Activated effector memory CD4-positive, alpha-beta T cell treated with Interleukin-2 at 50 U/mL for 16 hours (primary cell): ENCODE measurements around the gene ADCY1.

ENCODE experiments used
- DNase-seq: peaks from one replicate; pipeline ENCODE4 v3.0.0-alpha.2; 2020

The ADCY1 gene

DNA sequence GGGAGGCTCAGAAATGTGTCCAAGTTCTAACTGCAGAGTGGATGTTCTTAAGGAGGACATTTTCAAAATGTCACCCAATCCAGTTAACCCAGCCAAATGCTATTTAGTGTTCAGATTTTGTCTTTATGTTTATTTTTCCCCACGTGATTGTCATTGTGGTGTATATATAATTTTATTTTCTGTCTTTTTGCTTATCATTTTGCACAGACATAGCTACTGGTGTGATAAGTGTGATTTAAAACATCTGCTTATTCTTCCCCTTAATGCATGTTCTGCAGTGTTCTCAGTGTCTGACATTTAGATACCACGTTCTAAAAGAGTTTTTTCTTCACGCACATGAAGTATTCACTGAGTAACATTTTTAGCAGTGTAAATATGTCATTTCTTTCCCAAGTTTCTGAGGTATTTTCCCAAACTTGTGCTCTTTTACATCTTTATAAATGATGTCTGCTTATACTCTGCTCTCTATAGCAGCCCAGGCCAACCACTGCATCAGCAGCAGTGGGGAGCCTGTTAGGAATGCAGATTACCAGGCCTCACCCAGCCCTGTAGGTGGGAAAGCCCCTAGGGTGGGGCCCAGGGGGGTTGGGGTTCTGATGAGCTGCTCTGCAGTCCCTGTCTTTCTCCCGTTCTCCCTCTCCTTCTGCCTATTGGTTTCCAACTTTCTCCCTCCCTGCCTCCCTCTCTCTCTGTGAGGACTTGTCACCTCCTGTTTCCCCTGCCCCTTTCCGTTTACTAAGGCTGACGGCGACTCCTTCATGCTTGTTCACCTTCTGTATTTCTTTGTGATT lies 20.8 kb downstream of the ADCY1 start:
- no peak for DNase-seq

DNA sequence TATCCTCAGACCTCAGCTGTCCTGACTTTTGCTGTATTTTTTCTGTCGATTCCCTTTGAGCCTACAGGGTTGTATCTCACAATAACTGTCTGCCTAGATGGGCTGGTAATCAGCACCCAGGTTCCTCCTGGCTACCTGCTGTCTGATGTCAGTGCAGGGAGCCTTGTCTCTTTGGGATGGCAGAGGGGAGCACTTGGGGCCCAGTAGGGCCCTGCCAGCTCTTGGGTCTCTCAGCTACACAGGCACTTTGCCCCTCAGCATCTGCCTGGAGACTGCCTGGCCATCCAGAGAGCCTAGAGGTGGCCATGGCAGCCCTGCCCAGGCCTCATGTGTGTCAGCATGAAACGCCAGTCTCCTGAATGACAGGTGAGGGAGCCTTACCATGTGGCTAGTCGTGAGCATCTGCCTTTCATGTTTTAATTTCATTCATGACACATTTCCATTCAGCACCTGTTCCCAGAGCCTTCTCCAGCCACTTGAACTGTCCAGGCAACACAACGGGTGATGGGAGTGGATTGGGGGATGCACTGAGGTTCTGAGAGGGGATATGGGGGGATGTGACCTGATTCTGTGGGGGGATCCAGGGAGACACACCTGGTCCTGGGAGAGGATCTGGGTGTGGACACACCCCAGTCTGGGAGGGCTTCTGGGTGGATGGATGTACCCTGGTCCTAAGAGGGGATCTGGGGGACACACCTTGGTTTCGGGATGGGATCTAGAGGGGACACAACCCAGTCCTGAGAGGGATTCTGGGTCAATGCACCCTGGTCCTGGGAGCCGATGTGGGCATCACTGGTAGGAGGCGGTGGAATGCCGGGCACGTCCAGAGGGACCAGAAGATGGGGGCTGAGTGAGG lies 21.9 kb downstream of the ADCY1 start:
- DNase-seq, result no peak

DNA sequence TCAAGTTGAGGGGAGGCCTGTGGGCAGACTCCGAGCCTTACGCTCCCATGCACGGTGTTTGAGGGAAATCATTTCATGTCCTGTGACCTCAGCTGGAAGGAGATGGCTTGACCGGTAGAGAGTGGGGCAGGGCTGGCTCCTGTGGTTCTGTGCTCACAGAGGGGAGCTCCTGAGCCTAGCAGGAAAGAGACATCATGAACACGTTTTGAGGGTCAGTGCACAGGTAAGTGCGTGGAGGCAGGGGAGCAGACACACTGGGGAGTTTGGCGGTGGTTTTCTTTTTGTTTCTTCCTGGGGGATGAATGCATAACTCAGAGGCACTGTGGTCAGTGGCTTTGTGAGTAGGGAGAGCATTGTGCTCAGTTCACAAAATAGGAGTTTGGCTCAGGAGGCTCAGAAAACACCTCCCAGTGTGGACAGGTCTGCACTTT lies 22.5 kb downstream of the ADCY1 start:
- DNase-seq, result no peak

DNA sequence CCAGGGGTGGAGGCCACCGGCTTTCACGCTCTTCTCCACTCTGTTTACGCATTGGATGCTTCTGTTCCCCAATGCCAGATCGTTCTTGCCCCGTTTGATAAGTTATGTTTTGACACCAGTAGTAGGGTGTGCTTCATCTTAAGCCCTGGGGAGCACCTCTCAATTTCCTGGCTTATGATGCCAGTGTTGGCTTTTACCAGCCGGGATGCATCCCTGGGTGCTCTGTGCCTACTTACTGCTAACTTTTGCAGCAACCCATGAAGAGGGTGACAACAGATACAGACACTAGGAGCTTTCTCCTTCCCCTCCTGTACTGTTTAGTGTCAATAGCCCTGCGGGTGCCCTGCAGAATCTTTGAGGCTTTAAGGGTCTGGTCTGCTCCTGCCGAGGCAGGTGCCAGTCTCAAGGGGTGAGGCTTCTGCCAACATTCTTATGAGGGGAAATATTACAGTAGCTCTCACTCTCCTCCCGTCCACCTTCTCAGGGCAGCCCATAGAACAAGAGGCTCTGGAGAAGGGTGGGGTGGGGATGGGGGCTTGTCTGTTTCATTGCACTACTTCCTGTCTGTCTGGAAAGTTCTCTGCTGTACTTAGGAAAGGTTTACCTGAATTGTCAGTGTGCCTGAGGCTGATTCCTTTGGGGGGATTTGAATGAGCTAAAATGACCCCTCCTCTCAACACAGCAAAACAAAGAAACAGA lies 23.3 kb downstream of the ADCY1 start:
- DNase-seq, result no peak

DNA sequence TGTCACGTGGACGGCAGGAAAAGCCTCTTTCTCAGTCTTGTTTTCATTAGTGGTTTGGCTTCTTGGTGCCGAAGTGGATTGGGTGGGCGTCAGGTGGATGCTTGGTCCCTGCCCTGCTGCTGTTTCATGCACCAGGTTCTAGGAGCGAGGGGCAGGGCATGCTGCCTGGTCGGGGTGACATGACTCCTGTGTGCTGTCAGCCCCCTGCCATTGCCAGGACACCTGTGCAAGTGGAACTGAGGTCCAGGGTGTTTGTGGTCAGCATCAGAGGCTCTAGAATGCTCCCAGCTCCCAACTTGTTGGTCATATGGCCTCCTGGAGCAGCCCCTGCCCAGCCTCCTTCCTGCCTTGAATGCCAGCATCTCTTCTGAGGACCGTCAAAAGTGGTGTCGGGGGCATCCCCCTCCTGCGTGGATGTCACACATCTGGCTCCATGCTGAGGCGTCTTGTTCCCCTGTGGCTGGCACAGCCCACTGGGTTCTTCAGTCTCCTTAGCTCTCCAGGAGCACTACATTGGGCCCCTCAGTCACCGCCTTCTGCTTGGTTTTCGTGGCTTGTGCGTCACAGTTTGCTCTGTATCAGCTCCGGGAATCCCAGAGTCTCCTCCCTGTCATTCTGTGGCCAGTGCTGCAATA lies 24.8 kb downstream of the ADCY1 start:
- DNase-seq, result no peak

DNA sequence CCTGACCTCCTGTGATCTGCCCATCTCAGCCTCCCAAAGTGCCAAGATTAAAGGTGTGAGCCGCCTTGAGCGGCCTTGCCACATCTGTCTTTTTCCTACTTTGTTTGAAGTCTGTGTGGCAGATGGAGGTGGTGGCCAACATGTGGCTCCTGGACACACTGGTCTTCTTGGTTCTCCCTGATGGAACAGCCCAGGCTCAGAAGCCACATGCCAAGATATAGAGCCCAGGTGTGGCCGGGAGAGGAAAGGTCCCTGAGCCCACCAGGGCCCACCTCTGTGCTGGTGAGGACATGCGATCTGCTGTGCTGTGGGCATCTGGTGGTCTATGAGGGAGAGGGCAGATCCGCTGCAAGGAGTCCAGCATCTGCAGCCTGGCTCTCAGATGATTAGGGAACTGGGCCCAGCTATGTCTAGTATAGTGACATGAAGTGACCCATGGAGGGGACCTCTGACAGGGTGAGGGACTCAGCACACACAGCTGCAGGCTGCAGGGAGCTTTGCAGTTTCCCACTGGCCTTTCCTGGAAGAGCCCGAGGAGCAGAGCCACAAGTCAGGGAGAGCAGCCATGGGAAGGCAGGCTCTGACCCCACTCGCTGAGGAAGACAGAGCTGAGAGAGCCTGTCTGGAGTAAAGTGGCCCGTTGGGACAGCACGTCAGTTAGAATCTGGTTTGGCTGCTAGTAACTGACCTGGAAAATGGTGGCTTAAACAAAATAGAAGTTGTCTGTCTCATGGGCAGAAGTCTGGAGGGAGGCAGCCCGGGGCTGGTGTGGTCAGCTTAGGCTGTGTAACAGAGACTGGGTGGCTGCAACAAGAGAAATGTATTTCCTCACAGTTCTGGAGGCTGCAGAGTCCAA lies 25.9 kb downstream of the ADCY1 start:
- DNase-seq, result no peak

DNA sequence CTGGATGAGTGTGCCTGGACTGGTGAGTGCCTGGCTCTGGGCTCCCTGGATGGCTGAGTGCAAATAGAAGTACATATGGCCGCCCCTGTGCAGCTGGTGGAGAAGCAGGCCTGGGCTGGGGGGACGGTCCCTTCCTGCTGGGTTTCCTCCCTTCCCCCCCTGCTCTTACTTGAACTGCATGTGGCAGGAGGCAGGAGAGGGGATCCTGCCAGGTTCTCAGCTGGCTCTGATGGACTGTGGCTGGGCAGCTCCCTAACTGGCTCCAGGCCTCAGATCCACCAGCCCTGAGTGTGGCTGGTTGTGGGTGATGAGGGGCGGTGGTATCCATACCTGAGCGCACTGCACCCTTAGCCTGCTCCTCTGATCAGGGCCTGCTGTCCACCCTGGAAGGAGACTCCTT lies 26.9 kb downstream of the ADCY1 start:
- no peak for DNase-seq

DNA sequence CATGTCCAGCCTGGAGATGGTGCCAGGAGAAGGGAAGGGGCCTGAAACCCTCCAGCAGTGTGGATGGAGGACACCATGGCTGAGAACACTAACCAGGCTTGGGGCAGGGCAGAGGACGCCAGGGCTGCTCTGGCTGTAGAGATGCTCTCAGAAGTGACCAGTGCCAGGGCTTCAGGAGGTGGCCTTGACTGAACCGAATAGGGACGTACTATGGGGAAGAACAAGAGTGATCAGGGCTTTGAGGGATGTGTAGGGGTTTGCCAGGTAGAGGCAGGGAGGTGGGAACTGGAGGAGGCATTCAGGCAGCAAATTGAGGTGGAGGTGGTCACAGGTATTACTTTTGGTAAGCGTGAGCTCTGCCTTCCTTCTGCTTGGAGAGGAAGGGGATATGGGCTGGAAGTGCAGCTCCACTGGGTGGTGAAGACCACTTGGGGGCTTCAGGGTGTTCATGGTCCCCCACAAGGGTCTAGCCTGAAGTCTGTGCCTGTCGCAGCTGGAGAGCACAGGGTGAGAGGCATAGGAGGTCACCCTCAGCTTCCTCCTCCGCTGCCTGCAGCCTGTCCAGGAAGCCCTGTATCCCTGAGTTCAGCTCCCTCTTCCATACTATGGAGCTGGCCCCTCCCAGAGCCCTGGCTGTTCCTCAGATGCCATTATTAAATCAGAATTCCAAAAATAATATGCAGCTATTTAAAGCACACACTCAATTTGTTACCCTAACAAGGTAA lies 27.8 kb downstream of the ADCY1 start:
- no peak for DNase-seq

DNA sequence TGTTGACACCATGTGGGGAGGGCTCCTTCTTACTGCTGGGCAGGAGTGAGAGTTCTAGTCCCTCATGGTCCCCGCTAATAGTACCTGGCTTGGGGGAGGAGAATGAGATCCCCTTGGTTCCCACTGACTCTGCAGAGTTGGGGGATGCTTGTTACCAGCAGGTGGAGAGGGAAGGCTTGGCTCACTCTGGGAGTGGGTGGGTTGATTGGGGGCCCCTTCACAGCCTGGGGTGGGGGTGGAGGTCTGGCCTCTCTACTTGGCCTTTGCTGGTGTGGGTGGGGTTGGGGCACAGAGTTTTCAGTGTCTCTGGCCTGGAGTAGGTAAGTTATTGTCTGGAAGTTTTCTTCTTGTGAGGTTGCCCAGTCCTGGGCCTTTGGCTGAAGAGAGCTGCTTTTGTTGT lies 31.9 kb downstream of the ADCY1 start:
- DNase-seq, result no peak

DNA sequence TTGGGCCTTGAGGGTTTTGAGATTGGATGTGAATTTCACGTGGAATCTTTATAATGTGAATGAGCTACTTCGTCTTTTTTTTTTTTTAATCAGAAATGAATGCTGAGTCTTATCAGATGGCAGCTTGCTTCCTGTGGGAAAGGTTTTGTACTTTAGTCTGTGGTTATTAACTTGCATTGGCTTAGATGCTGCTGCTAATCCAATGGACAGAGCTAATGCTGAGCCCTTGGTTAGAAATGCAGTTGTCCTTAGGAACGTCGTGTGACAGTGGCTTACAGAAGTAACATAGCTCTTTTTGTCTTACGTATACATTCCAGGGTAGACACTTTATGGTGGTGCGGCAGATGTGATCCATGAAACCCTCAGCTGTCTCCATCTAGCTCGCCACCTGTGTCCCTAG lies 32.8 kb downstream of the ADCY1 start:
- DNase-seq, result no peak

DNA sequence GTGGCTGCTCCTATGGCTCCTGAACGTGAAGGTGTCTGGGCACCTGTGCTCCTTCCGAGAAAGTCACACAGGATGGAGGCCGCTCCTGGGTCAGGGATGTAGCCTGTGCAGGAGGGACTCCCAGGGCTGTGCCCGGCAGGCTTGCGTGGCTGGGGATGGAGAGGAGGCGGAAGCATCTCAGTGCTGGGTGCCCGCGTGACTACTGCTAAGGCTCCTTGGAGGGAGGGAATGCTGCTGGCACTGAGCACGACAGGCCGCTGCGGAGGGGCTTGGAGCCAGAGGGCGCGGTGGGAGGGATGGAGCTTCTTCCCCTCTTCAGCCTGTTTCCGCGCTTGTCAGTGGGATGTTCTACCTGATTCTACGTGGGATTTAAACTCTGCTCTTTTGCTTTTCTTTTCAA lies 35.0 kb downstream of the ADCY1 start:
- DNase-seq, result no peak

DNA sequence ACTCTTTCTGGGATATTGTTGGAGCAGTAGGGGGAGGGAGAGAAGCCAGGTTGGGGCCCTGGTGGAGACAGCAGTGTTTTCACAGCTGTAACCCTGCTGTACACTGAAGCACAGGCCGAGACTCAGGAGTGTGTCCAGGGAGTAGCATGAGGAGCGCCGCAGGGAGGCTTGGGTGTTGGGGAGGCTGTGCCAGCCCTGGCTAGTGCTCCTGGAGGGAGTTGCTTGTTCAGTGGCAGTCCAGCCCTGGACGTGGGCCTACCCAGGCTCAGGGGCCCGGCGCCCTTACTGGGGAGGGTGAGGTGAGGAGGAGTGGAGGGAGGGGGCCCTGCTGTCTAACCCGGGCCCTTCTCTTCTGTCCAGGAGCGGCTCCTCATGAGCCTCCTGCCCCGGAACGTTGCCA lies 35.9 kb downstream of the ADCY1 start:
- DNase-seq, result no peak

DNA sequence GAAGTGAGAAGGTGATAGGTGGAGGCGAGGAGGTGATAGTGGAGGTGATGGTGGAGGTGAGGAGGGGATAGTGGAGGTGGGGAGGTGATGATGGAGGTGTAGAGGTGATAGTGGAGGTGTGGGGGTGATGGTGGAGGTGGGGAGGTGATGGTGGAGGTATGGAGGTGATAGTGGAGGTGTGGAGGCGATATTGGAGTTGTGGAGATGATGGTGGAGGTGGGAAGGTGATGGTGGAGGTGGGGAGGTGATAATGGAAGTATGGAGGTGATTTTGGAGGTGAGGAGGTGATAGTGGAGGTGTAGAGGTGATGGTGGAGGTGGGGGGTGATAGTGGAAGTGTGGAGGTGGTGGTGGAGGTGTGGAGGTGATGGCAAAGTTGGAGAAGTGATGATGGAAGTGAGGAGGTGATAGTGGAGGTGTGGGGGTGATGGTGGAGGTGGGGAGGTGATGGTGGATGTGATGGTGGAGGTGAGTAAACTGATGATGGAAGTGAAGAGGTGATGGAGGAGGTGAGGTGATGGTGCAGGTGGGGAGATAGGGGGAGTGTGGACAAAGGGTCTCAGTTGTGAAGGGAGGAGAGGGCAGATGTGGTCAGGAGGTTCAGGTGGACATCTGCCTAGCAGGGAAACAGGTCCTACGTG lies 36.6 kb downstream of the ADCY1 start:
- DNase-seq, result no peak

DNA sequence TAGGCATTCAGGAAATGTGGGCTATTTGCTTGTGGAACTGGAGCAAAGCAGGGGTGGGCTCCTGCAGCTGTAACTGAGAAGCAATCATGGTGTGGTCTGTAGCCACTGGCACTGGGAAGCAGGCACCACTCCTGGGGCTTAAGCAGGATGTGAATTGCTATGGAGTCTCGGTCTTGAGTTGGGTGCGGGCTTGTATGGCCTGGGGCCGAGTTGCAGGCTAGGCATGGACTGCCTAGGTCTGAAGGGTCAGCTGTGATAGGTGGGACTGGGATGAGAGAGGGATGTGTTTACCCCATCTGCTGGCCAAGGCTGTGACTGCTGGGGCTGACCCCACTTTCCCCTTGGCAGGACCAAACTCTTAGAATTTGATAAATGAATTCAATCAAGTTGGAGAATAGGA lies 43.0 kb downstream of the ADCY1 start:
- DNase-seq, result no peak

DNA sequence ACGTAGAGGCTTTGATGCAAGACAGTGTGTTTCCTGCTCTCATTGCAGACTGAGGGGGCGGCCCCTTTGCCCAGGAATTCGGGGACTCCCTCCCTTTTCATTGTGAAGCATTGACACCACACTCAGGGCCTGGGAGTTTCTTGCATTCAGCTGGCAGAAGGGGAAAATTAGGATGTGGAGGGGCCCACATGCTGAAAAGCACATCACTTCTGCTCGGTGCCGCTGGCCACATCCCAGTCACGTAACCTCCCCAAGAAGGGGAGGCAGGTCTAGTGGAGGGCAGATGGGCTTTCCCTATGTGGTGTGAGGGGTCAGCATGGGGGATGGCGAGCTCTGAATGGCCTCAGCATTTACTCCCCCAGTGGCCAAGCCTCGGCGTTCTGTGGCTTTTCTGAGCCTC lies 47.9 kb downstream of the ADCY1 start:
- DNase-seq, result no peak

DNA sequence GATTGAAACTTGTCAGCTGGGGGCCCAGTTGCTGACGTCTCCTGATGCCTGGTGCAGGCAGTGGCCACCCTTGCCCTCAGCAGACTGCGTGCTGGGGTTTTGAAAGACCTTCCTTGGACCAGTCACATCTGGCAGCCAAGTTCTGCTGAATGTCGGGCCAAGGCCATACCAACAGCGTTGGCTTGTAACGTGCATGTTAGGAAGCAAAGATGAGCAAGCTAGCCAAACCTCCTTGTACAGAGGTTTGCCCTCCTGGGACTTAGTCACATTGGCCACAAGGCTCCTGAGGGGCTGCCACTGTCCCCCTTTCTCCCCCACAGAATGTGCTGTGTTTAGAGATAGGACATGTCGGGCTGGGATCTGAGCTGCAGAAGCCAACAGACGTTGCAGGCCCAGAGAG lies 49.0 kb downstream of the ADCY1 start:
- no peak for DNase-seq

DNA sequence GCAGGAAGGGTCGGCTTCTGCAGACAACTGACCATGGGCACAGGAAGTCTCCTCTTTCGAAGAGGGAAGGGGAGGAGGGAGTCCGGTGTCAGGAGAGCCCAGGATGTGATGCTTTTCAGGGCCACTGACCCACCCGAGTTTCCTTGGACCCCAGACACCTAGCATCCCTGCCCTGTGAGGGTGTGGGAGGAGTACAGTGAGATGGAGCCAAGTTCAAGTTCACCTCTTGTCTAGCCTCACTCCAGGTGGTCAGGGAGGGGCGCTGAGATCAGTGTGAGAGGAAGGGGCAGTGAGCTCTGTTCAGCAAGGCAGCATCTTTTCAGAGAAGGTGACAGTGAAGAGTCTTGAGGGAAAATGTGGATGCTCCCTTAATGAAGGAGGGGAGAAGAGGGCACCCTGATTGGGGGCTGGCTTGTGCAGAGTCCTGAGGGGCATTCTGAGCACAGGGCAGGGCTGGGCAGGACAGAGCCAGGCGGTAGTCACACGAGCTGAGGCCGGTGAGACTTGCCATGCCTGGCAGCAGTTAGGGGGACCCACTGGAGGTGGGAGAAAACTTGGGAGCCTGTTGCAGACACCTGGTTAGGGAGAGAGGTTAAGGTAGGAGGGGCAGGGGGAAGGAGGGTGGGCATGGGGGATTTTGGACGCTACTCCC lies 49.7 kb downstream of the ADCY1 start:
- DNase-seq, result no peak

DNA sequence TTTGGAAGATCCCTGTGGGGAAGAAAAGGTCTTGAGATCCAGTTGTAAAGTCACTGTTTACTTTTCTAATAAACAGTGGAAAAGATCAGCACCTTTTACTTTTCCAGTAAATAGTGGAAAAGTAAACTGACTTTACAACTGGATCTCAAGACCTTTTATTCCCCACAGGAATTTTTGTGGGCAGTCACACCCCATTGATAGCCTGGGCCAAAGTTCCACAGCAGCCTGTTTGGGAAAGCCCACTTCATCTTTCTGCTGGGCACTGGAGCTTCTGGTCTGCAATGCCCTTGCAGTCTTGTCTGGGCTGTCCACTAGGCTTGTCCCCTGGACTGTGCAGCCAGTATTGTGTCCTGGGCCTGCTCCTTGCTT lies 50.2 kb downstream of the ADCY1 start:
- no peak for DNase-seq

DNA sequence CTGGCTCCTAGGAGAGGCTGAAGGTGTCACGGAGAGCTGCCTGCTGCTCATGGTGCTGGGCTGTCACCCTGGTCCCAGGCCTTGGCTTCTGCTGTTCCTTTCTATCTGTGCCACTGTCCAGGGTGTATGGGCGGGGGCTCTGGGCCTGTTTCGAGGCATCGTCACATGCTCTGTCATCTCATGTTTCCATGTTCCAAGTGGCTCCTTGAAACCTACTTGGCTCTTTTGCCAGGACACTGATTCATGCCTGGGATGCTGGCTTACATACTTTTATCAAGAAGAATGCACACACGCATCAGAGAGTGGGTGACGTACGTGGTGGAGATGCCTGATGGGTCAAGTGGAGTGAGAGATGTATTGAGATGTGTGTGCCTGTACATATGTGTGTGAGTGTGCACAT lies 50.9 kb downstream of the ADCY1 start:
- DNase-seq, result no peak

DNA sequence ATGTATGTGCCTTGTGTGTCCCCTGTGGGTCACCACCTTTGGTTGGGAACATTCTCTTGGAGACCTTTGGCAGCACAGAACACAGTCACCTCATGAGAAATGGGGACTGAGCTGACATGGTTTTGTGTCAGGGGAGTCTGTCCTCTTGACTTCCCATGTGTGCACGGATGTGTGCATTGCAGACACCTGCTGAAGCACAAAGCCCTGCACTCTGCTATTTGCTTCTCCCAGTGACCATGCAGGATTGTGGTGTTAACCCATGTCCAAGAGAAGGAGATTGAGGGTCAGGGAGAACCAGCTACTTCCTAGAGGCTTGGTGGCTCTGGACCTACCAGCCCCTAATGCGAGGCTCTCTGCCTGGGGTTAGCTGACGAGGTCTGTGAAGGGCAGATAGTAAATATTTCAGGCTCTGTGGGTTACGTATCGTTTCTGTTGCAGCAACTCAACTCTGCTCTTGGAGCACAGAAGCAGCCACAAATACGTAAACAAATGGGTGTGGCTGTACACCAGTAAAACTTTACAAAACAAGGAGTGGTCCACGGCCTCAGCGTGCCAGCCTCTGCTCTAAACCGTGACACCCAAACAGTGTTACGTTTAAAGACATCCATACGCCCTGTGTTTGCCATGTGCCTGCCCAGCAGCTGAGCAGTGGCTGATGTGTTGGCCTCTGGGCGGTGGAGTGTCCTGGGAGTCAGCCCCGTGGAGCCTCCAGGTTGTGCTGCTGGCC lies 51.7 kb downstream of the ADCY1 start:
- DNase-seq, result no peak
